Spleen (tissue), 11 donors: ENCODE measurements around the gene ALKBH8. TPM values are rescaled to one million over a fixed set of nuclear protein-coding genes. Genes with fewer than 3 reads are reported as not detected.

Experiments
- DNase-seq: peaks from one replicate; pipeline ENCODE4 v3.0.0-alpha.2; 2020
- H3K27ac ChIP-seq, 8 donors: fragments of 200-600 bp; sonication (generic) in 7 of 8; 1 replicate in 4 of 8; 2 replicates in 4 of 8; pipeline versions ENCODE4 v1.5.0 to v1.8.0; 2016 to 2021; ENCODE audit warnings: inconsistent platforms in 4 of 8, mild to moderate bottlenecking in 4 of 8, moderate library complexity in 1 of 8
- H3K27me3 ChIP-seq, 7 donors: fragments of 200-600 bp; sonication (generic) in 6 of 7; replicated peaks in 1 of 7; 1 replicate in 4 of 7; 2 replicates in 3 of 7; pipeline versions ENCODE4 v1.5.0 to v1.8.0; 2016 to 2021; ENCODE audit warnings: inconsistent platforms in 3 of 7, mild to moderate bottlenecking in 1 of 7
- H3K36me3 ChIP-seq, 6 donors: fragments of 200-600 bp; sonication (generic) in 5 of 6; 1 replicate in 4 of 6; 2 replicates in 2 of 6; pipeline versions ENCODE4 v1.5.0 to v1.8.0; 2016 to 2021; ENCODE audit warnings: inconsistent platforms in 2 of 6
- H3K4me1 ChIP-seq, 6 donors: fragments of 200-600 bp; sonication (generic) in 5 of 6; 1 replicate in 3 of 6; 2 replicates in 3 of 6; pipeline versions ENCODE4 v1.5.0 to v1.8.0; 2016 to 2021; ENCODE audit warnings: inconsistent platforms in 3 of 6
- H3K4me3 ChIP-seq, 8 donors: fragments of 200-600 bp; sonication (generic) in 7 of 8; 1 replicate in 4 of 8; 2 replicates in 4 of 8; pipeline versions ENCODE4 v1.5.0 to v1.8.0; 2016 to 2021; ENCODE audit warnings: inconsistent platforms in 4 of 8, mild to moderate bottlenecking in 4 of 8, moderate library complexity in 2 of 8
- H3K9me3 ChIP-seq, 8 donors: fragments of 200-600 bp; sonication (generic) in 7 of 8; 1 replicate in 4 of 8; 2 replicates in 4 of 8; pipeline versions ENCODE4 v1.5.0 to v1.8.0; 2016 to 2021; ENCODE audit warnings: inconsistent platforms in 4 of 8
- CTCF ChIP-seq, 11 experiments: fragments of 200-600 bp in 7 of 11; fragments of 450-650 bp in 4 of 11; sonication (generic) in 4 of 11; IDR thresholded peaks in 8 of 11; conservative IDR thresholded peaks in 3 of 11; 1 replicate in 7 of 11; 2 replicates in 4 of 11; pipeline versions ENCODE4 v1.4.0 to v1.8.0; 2016 to 2021; ENCODE audit warnings: antibody characterized with exemption in 11 of 11, inconsistent platforms in 4 of 11, mild to moderate bottlenecking in 1 of 11
- POLR2A ChIP-seq, 3 donors: fragments of 450-650 bp; IDR thresholded peaks; one replicate each; pipeline ENCODE4 v1.5.1; 2017; ENCODE audit warnings: antibody characterized with exemption in 3 of 3, mild to moderate bottlenecking in 1 of 3
- POLR2AphosphoS5 ChIP-seq, 3 donors: sonication (generic); formaldehyde crosslinking; IDR thresholded peaks; one replicate each; pipeline ENCODE4 v1.5.1; 2017; ENCODE audit warnings: antibody characterized with exemption in 3 of 3
- WGBS, 5 donors: extraction: QIAGEN DNeasy Blood & Tissue Kit in 3 of 5; methylation state at CpG; one replicate each; pipeline versions ENCODE4 v1.1.5 to v1.1.7; 2013 to 2018; 5-methylcytosine and 5-hydroxymethylcytosine counted together
- intact Hi-C: fragments of 100-400 bp; cut with DNase I; formaldehyde crosslinking; loops from one replicate; pipeline ENCODE4 v1.15.0; 2023; ENCODE audit warnings: low total_unique reads
- polyA plus RNA-seq, 3 donors: library from polyadenylated mRNA; stranded (reverse); fragments of 200-250 nt; gene quantifications; one replicate each; pipeline ENCODE4 v1.2.1, GENCODE V29; 2013
- total RNA-seq, 7 donors: library from RNA; depleted of rRNA in 3 of 7; stranded (reverse); fragments of >200 nt in 3 of 7; fragmentation: NEBNext Ultra II Directional in 4 of 7; extraction: Animal tissue kit (Norgen Biotek cat#: 25700) in 4 of 7; gene quantifications; one replicate each; pipeline versions ENCODE4 v1.1.0 to v1.2.1, GENCODE V29; 2016 to 2021
- donor health status: healthy with polysubstance abuse.
- donor health status: DM: no; HTN: no; CAD: no; lungs with moderate emphysema.
- donor health status: DM: no; HTN: no; CAD: no.
- donor health status: Bipolar disorder and iron deficiency.
- donor health status: healthy.
- donor health status: DM: no; HTN: no; CAD: no.
- donor health status: DM: yes; HTN: yes; CAD: no.

ALKBH8 gene
- total and polyA plus RNA-seq, 10 donors = 4.0 to 10.6 (median 9.1) TPM

GRCh38 chr11:107549253-107549953 lies 16.1 kb downstream of the ALKBH8 start:
- TF ChIP-seq CTCF (IDR thresholded peaks at IDR 0.05 in 8 of 11, conservative IDR thresholded peaks at IDR 0.05 in 3 of 11) (peak; percentile 48 to 81 (median 70)), POLR2AphosphoS5 (IDR thresholded peaks at IDR 0.05) (no peak)
- no peaks in the 10 kb centered on the region for H3K9me3 ChIP-seq
- no peaks in the 10 kb centered on the region for H3K27me3 ChIP-seq
- peaks cover 0 to 72% (median 43%) of the 10 kb centered on the region in 6 donors for H3K36me3 ChIP-seq
- intact Hi-C loops = no loop called here
- no peak for DNase-seq
- H3K27ac ChIP-seq = no peak overlapping the region
- H3K4me1 ChIP-seq = no peaks in the 10 kb centered on the region
- WGBS, 5 donors = 74 to 89% (median 80%) methylated on average over 6 of the region's 6 CpGs
- no peak overlapping the region for H3K4me3 ChIP-seq

- no peak overlapping the region for H3K27ac ChIP-seq
- H3K4me1 ChIP-seq = no peaks in the 10 kb centered on the region
- H3K36me3 ChIP-seq = peaks cover 0 to 72% (median 35%) of the 10 kb centered on the region in 6 donors
- H3K9me3 ChIP-seq = no peaks in the 10 kb centered on the region
- H3K4me3 ChIP-seq = no peak overlapping the region
- DNase-seq = no peak
- WGBS, 5 donors = 93 to 97% (median 95%) methylated on average over 4 of the region's 4 CpGs
- TF ChIP-seq CTCF (IDR thresholded peaks at IDR 0.05 in 8 of 11, conservative IDR thresholded peaks at IDR 0.05 in 3 of 11) (no peak), POLR2AphosphoS5 (IDR thresholded peaks at IDR 0.05) (no peak)
- intact Hi-C loops = no loop called here
- H3K27me3 ChIP-seq = no peaks in the 10 kb centered on the region
These were observed 17.6 kb downstream of the ALKBH8 start for GRCh38 chr11:107547961-107548360.

GRCh38 chr11:107545101-107545514 lies 20.4 kb downstream of the ALKBH8 start:
- Histone ChIP-seq H3K4me3 (no peak overlapping the region), H3K9me3 (no peaks in the 10 kb centered on the region), H3K27me3 (no peaks in the 10 kb centered on the region), H3K36me3 (peaks cover 0 to 50% (median 17%) of the 10 kb centered on the region in 6 donors), H3K27ac (no peak overlapping the region), H3K4me1 (no peaks in the 10 kb centered on the region)
- intact Hi-C loops = no loop called here
- WGBS, 5 donors = 70 to 95% (median 83%) methylated on average over 1 of the region's 1 CpG
- DNase-seq = no peak
- TF ChIP-seq POLR2A (IDR thresholded peaks at IDR 0.05) = no peak
- TF ChIP-seq CTCF (IDR thresholded peaks at IDR 0.05 in 8 of 11, conservative IDR thresholded peaks at IDR 0.05 in 3 of 11) = no peak
- no peak for TF ChIP-seq POLR2AphosphoS5 (IDR thresholded peaks at IDR 0.05)

GRCh38 chr11:107538821-107539220 lies 26.7 kb downstream of the ALKBH8 start:
- H3K27me3 ChIP-seq = no peaks in the 10 kb centered on the region
- intact Hi-C loops = no loop called here
- TF ChIP-seq POLR2AphosphoS5 (IDR thresholded peaks at IDR 0.05) (no peak), CTCF (IDR thresholded peaks at IDR 0.05 in 8 of 11, conservative IDR thresholded peaks at IDR 0.05 in 3 of 11) (no peak), POLR2A (IDR thresholded peaks at IDR 0.05) (no peak)
- H3K4me3 ChIP-seq = no peak overlapping the region
- WGBS, 5 donors = 83 to 88% (median 86%) methylated on average over 3 of the region's 3 CpGs
- H3K36me3 ChIP-seq = peaks cover 0 to 58% (median 22%) of the 10 kb centered on the region in 6 donors
- H3K27ac ChIP-seq = no peak overlapping the region
- H3K4me1 ChIP-seq = no peaks in the 10 kb centered on the region
- DNase-seq = no peak
- H3K9me3 ChIP-seq = no peaks in the 10 kb centered on the region
